WTC11 (cell line): Measurements from ENCODE around the gene DGKZ. TPM values are rescaled to one million over a fixed set of nuclear protein-coding genes. Genes with fewer than 3 reads are reported as not detected.

Experiments used
- ATAC-seq: fragments of 200-7000 bp; cut with Tn5 transposase; 2 replicates; pipeline ENCODE4 v1.10.0; 2021; ENCODE audit warnings: mild to moderate bottlenecking, moderate library complexity
- CTCF ChIA-PET: fragments of 300-600 bp; sonication (Branson Sonifier 250); formaldehyde crosslinking; loops from one replicate; lab custom pipeline; 2021; ENCODE audit warnings: antibody characterized with exemption; lab: Charles Lee
- POLR2A ChIA-PET: fragments of 350-600 bp; sonication (Branson Sonifier 250); formaldehyde crosslinking; loops from one replicate; lab custom pipeline; 2021; ENCODE audit warnings: antibody characterized with exemption; lab: Charles Lee
- DNase-seq: peaks from one replicate; pipeline ENCODE4 v3.0.0; 2021; ENCODE audit warnings: low spot score
- H3K27ac Mint-ChIP-seq: 2 replicates; pipeline ENCODE4 v1.8.0; 2021; ENCODE audit warnings: mixed read lengths
- H3K27me3 Mint-ChIP-seq: 2 replicates; pipeline ENCODE4 v1.8.0; 2021; ENCODE audit warnings: low read depth, mild to moderate bottlenecking, moderate library complexity, mixed read lengths
- H3K36me3 Mint-ChIP-seq: 2 replicates; pipeline ENCODE4 v1.8.0; 2021; ENCODE audit warnings: mixed read lengths
- H3K4me1 Mint-ChIP-seq: 2 replicates; pipeline ENCODE4 v1.8.0; 2022; ENCODE audit warnings: mixed read lengths
- H3K4me3 Mint-ChIP-seq: 2 replicates; pipeline ENCODE4 v1.8.0; 2021; ENCODE audit warnings: mild to moderate bottlenecking, moderate library complexity, mixed read lengths
- H3K9me3 Mint-ChIP-seq: 2 replicates; pipeline ENCODE4 v1.8.0; 2021; ENCODE audit warnings: mixed read lengths
- CBFB ChIP-seq: sonication (generic); formaldehyde crosslinking; IDR thresholded peaks from 2 replicates; pipeline ENCODE4 v1.8.1; 2022; ENCODE audit warnings: mild to moderate bottlenecking, low read depth, missing genetic modification reagents
- CREB1 ChIP-seq: sonication (generic); formaldehyde crosslinking; IDR thresholded peaks from 2 replicates; pipeline ENCODE4 v1.8.0; 2023; ENCODE audit warnings: mild to moderate bottlenecking, missing genetic modification reagents
- E2F5 ChIP-seq: sonication (generic); formaldehyde crosslinking; IDR thresholded peaks from 2 replicates; pipeline ENCODE4 v1.8.1; 2022; ENCODE audit warnings: mild to moderate bottlenecking, moderate library complexity, missing genetic modification reagents
- HMGA2 ChIP-seq: fragments of 250-450 bp; sonication (Bioruptor Pico); IDR thresholded peaks from 2 replicates; pipeline ENCODE4 v1.4.0; 2021; ENCODE audit warnings: mild to moderate bottlenecking, moderate library complexity
- MYBL2 ChIP-seq: sonication (generic); formaldehyde crosslinking; IDR thresholded peaks from 2 replicates; pipeline ENCODE4 v1.8.1; 2023; ENCODE audit warnings: mild to moderate bottlenecking, moderate library complexity, missing genetic modification reagents
- NFYB ChIP-seq: sonication (generic); formaldehyde crosslinking; conservative IDR thresholded peaks from 2 replicates; pipeline ENCODE4 v1.8.0; 2022; ENCODE audit warnings: low read depth, missing genetic modification reagents
- NR3C1 ChIP-seq: sonication (generic); formaldehyde crosslinking; conservative IDR thresholded peaks from 2 replicates; pipeline ENCODE4 v1.8.1; 2023; ENCODE audit warnings: low read depth, mild to moderate bottlenecking, missing genetic modification reagents
- RELA ChIP-seq: sonication (generic); formaldehyde crosslinking; IDR thresholded peaks from 2 replicates; pipeline ENCODE4 v1.8.1; 2022; ENCODE audit warnings: missing genetic modification reagents, mild to moderate bottlenecking, borderline replicate concordance
- SOX15 ChIP-seq: fragments of 250-450 bp; sonication (Bioruptor Pico); IDR thresholded peaks from 2 replicates; pipeline ENCODE4 v1.9.0; 2021; ENCODE audit warnings: mild to moderate bottlenecking
- SP1 ChIP-seq: sonication (generic); formaldehyde crosslinking; conservative IDR thresholded peaks from 2 replicates; pipeline ENCODE4 v1.8.1; 2022; ENCODE audit warnings: missing genetic modification reagents
- USF1 ChIP-seq: sonication (generic); formaldehyde crosslinking; IDR thresholded peaks from 2 replicates; pipeline ENCODE4 v1.8.0; 2022; ENCODE audit warnings: mild to moderate bottlenecking, missing genetic modification reagents
- USF2 ChIP-seq: sonication (generic); formaldehyde crosslinking; IDR thresholded peaks from 2 replicates; pipeline ENCODE4 v1.8.1; 2023; ENCODE audit warnings: mild to moderate bottlenecking, missing genetic modification reagents, moderate library complexity
- ZNF121 ChIP-seq: sonication (generic); formaldehyde crosslinking; IDR thresholded peaks from 2 replicates; pipeline ENCODE4 v1.8.0; 2023; ENCODE audit warnings: missing genetic modification reagents
- ZNF219 ChIP-seq: sonication (generic); formaldehyde crosslinking; IDR thresholded peaks from 2 replicates; pipeline ENCODE4 v1.8.0; 2023; ENCODE audit warnings: missing genetic modification reagents, mild to moderate bottlenecking, borderline replicate concordance
- ZNF317 ChIP-seq: sonication (generic); formaldehyde crosslinking; IDR thresholded peaks from 2 replicates; pipeline ENCODE4 v1.8.1; 2023; ENCODE audit warnings: low read depth, mild to moderate bottlenecking, moderate library complexity, missing genetic modification reagents, borderline replicate concordance
- ZNF396 ChIP-seq: fragments of 250-450 bp; sonication (Bioruptor Pico); IDR thresholded peaks from 2 replicates; pipeline ENCODE4 v1.8.0; 2021; ENCODE audit warnings: mild to moderate bottlenecking, moderate library complexity, borderline replicate concordance
- ZNF416 ChIP-seq: fragments of 250-450 bp; sonication (Bioruptor Pico); IDR thresholded peaks from 2 replicates; pipeline ENCODE4 v1.9.0; 2021; ENCODE audit warnings: mild to moderate bottlenecking, inconsistent platforms
- ZNF671 ChIP-seq: fragments of 250-450 bp; sonication (Bioruptor Pico); IDR thresholded peaks from 2 replicates; pipeline ENCODE4 v1.8.0; 2021; ENCODE audit warnings: mild to moderate bottlenecking
- total RNA-seq: library from RNA; stranded (reverse); gene quantifications from 3 replicates; pipeline ENCODE4 v1.2.3, GENCODE V29; 2021
- TF ChIP-seq, protein P1 (sequence below): fragments of 200-600 bp; IDR thresholded peaks from 2 replicates; pipeline ENCODE4 v1.8.0; 2022; ENCODE audit warnings: antibody characterized with exemption
- TF ChIP-seq, protein P2 (sequence below): sonication (generic); formaldehyde crosslinking; IDR thresholded peaks from 2 replicates; pipeline ENCODE4 v1.8.0; 2022; ENCODE audit warnings: mild to moderate bottlenecking, missing genetic modification reagents
- TF ChIP-seq, protein P3 (sequence below): sonication (generic); formaldehyde crosslinking; IDR thresholded peaks from 2 replicates; pipeline ENCODE4 v1.8.0; 2023; ENCODE audit warnings: mild to moderate bottlenecking, missing genetic modification reagents
- TF ChIP-seq, protein P4 (sequence below): sonication (generic); formaldehyde crosslinking; IDR thresholded peaks from 2 replicates; pipeline ENCODE4 v1.8.1; 2023; ENCODE audit warnings: mild to moderate bottlenecking, moderate library complexity, missing genetic modification reagents

DGKZ gene
- total RNA-seq, 1 experiment from 2014 or later = 139 TPM

DNA sequence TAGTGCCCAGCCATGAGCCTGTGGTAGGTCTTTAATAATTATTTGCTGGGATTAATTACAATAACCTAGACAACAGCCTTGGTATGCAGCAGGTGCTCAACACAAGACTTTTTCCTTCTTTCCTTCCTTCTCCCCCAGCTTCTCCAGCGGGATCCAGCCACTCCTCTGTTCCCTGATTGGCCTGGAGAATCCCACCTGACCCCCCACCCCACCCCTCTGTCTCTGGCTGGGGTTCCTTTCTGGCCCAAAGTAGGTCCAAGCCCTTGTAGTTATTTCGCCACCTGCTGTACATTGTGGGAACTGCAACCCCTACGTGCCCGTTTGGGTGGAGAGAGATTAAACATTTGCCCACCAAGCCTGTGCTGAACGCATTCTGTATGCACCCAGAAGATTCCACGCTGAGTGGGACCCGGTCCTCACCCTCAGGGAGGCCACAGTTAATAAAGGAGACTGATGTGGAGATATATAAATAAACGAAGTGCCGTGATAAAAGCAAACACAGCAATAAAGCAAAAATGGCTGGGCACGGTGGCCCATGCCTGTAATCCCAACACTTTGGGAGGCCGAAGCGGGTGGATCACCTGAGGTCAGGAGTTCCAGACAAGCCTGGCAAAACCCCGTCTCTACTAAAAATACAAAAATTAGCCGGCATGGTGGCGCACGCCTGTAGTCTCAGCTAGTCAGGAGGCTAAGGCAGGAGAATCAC lies 32.1 kb upstream of the DGKZ start:
- TF ChIP-seq USF2 (CRISPR knock-in tag) (peak; percentile 88), SP1 (0 out of 2 replicates have a peak, but pooled peaks have one; percentile 32), ZNF219 (CRISPR knock-in tag) (no peak), CBFB (CRISPR knock-in tag) (no peak), NFYB (CRISPR knock-in tag) (peak; percentile 88), USF1 (CRISPR knock-in tag) (peak; percentile 83)
- TF ChIP-seq, protein P1, sequence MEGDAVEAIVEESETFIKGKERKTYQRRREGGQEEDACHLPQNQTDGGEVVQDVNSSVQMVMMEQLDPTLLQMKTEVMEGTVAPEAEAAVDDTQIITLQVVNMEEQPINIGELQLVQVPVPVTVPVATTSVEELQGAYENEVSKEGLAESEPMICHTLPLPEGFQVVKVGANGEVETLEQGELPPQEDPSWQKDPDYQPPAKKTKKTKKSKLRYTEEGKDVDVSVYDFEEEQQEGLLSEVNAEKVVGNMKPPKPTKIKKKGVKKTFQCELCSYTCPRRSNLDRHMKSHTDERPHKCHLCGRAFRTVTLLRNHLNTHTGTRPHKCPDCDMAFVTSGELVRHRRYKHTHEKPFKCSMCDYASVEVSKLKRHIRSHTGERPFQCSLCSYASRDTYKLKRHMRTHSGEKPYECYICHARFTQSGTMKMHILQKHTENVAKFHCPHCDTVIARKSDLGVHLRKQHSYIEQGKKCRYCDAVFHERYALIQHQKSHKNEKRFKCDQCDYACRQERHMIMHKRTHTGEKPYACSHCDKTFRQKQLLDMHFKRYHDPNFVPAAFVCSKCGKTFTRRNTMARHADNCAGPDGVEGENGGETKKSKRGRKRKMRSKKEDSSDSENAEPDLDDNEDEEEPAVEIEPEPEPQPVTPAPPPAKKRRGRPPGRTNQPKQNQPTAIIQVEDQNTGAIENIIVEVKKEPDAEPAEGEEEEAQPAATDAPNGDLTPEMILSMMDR = peak; percentile 98
- TF ChIP-seq, all 79 proteins: peak for 5
- no peaks in the 10 kb centered on the region; the same call in 1 of the 2 replicates for H3K27me3 Mint-ChIP-seq
- ChIA-PET CTCF (interaction anchor here (0.6 to 11.4 kb wide), 46 partner anchors 8 to 434 kb away, joined by 3 to 242 read pairs (median 4); partner anchors contain the start of gene CREB3L1), POLR2A (interaction anchor here (0.6 to 1.0 kb wide), 3 partner anchors 25 to 76 kb away, joined by 3 to 4 read pairs (median 4); no protein-coding TSS in a partner anchor)
- ATAC-seq (peak; percentile 97), DNase-seq (peak; percentile 95)
- peaks cover 3% of the 10 kb centered on the region; the same call in 1 of the 2 replicates for H3K36me3 Mint-ChIP-seq
- H3K27ac Mint-ChIP-seq = no peak overlapping the region
- H3K4me3 Mint-ChIP-seq = no peak overlapping the region
- H3K4me1 Mint-ChIP-seq = peaks cover 6% of the 10 kb centered on the region
- H3K9me3 Mint-ChIP-seq = no peaks in the 10 kb centered on the region

- ChIA-PET POLR2A (interaction anchor here (0.5 to 0.7 kb wide), 2 partner anchors 21 to 376 kb away, joined by 3 to 4 read pairs; no protein-coding TSS in a partner anchor), CTCF (interaction anchor here (0.7 to 11.4 kb wide), 13 partner anchors 7 to 78 kb away, joined by 3 to 242 read pairs (median 9); no protein-coding TSS in a partner anchor)
- Mint-ChIP-seq H3K4me1 (peaks cover 6% of the 10 kb centered on the region), H3K4me3 (no peak overlapping the region), H3K9me3 (no peaks in the 10 kb centered on the region), H3K27me3 (no peaks in the 10 kb centered on the region; the same call in 1 of the 2 replicates), H3K27ac (no peak overlapping the region), H3K36me3 (peaks cover 3% of the 10 kb centered on the region; the same call in 1 of the 2 replicates)
- TF ChIP-seq, protein P2, sequence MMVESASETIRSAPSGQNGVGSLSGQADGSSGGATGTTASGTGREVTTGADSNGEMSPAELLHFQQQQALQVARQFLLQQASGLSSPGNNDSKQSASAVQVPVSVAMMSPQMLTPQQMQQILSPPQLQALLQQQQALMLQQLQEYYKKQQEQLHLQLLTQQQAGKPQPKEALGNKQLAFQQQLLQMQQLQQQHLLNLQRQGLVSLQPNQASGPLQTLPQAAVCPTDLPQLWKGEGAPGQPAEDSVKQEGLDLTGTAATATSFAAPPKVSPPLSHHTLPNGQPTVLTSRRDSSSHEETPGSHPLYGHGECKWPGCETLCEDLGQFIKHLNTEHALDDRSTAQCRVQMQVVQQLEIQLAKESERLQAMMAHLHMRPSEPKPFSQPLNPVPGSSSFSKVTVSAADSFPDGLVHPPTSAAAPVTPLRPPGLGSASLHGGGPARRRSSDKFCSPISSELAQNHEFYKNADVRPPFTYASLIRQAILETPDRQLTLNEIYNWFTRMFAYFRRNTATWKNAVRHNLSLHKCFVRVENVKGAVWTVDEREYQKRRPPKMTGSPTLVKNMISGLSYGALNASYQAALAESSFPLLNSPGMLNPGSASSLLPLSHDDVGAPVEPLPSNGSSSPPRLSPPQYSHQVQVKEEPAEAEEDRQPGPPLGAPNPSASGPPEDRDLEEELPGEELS (CRISPR knock-in tag) = no peak
- TF ChIP-seq ZNF416 (CRISPR knock-in tag) (no peak), E2F5 (CRISPR knock-in tag) (no peak), ZNF121 (CRISPR knock-in tag) (no peak), RELA (no peak), NR3C1 (CRISPR knock-in tag) (no peak), HMGA2 (no peak), MYBL2 (no peak), CREB1 (CRISPR knock-in tag) (no peak), ZNF317 (no peak), SOX15 (CRISPR knock-in tag) (no peak), SP1 (no peak), ZNF671 (CRISPR knock-in tag) (no peak), ZNF396 (CRISPR knock-in tag) (no peak)
- TF ChIP-seq, protein P3, sequence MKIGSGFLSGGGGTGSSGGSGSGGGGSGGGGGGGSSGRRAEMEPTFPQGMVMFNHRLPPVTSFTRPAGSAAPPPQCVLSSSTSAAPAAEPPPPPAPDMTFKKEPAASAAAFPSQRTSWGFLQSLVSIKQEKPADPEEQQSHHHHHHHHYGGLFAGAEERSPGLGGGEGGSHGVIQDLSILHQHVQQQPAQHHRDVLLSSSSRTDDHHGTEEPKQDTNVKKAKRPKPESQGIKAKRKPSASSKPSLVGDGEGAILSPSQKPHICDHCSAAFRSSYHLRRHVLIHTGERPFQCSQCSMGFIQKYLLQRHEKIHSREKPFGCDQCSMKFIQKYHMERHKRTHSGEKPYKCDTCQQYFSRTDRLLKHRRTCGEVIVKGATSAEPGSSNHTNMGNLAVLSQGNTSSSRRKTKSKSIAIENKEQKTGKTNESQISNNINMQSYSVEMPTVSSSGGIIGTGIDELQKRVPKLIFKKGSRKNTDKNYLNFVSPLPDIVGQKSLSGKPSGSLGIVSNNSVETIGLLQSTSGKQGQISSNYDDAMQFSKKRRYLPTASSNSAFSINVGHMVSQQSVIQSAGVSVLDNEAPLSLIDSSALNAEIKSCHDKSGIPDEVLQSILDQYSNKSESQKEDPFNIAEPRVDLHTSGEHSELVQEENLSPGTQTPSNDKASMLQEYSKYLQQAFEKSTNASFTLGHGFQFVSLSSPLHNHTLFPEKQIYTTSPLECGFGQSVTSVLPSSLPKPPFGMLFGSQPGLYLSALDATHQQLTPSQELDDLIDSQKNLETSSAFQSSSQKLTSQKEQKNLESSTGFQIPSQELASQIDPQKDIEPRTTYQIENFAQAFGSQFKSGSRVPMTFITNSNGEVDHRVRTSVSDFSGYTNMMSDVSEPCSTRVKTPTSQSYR = no peak
- TF ChIP-seq, protein P4, sequence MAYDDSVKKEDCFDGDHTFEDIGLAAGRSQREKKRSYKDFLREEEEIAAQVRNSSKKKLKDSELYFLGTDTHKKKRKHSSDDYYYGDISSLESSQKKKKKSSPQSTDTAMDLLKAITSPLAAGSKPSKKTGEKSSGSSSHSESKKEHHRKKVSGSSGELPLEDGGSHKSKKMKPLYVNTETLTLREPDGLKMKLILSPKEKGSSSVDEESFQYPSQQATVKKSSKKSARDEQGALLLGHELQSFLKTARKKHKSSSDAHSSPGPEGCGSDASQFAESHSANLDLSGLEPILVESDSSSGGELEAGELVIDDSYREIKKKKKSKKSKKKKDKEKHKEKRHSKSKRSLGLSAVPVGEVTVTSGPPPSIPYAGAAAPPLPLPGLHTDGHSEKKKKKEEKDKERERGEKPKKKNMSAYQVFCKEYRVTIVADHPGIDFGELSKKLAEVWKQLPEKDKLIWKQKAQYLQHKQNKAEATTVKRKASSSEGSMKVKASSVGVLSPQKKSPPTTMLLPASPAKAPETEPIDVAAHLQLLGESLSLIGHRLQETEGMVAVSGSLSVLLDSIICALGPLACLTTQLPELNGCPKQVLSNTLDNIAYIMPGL (CRISPR knock-in tag) = no peak
- ATAC-seq (no peak), DNase-seq (no peak)
Observed at GRCh38 chr11:46315783-46316563, 31.3 kb upstream of the DGKZ start.
